Measurements from ENCODE around the gene ALKBH3. TPM values are rescaled to one million over a fixed set of nuclear protein-coding genes. Genes with fewer than 3 reads are reported as not detected.

Gene ALKBH3
- polyA plus RNA-seq, 1 donor (not counting 4 experiments of a cell fraction or from before 2014, with no cell fraction given) = 42.4 TPM

DNA sequence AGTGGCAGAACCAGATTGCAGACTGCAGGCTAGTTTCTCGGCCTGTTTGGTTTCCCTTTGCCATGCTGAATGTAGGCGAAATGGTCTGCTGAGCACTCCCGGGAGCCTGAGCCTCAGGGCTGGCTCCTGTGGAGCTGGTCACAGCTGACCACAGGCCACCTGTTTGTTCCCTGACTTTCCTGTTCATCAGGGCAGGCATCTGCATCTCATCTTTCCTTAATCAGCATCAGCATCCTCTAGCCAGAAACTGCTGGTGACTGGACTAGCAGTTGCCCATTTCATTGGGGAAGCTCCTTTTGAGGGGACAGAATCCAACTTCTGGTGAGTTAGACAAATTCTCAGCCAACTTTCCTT lies 41.6 kb downstream of the ALKBH3 start:
- no peak for FAIRE-seq
- H3K79me2 ChIP-seq (ENCODE audit: control insufficient read depth, insufficient read depth, low read length) = no peaks in the 10 kb centered on the region
- H3K4me1 ChIP-seq (ENCODE audit: control insufficient read depth, extremely low read depth, insufficient read depth, low read length) = peaks cover 17% of the 10 kb centered on the region
- DNase-seq (ENCODE audit: low read depth, low spot score) = no peak
- H3K9ac ChIP-seq (ENCODE audit: control insufficient read depth, extremely low read depth, insufficient read depth, low read length) = no peak overlapping the region
- no peaks in the 10 kb centered on the region for H4K20me1 ChIP-seq (ENCODE audit: control insufficient read depth, extremely low read depth, insufficient read depth, low read length)
- H3K9me1 ChIP-seq (ENCODE audit: control insufficient read depth, extremely low read depth, insufficient read depth, low read length) = no peaks in the 10 kb centered on the region
- H3K36me3 ChIP-seq (ENCODE audit: control insufficient read depth in 2 of 2, extremely low read depth in 1 of 2, insufficient read depth in 2 of 2, low read length in 2 of 2) = peaks cover 7 to 12% of the 10 kb centered on the region in 2 experiments
- no peak overlapping the region for H3K4me3 ChIP-seq (ENCODE audit: control insufficient read depth in 2 of 3, extremely low read depth in 1 of 3, insufficient read depth in 2 of 3, low read depth in 1 of 3, low read length in 3 of 3)
- H3K27ac ChIP-seq (ENCODE audit: control insufficient read depth, insufficient read depth, low read length) = no peak overlapping the region
- H2AFZ ChIP-seq (ENCODE audit: control insufficient read depth, low read length) = no peak overlapping the region
- H3K9me3 ChIP-seq (ENCODE audit: control insufficient read depth, low read depth, low read length) = no peaks in the 10 kb centered on the region
- no peak overlapping the region for H3K4me2 ChIP-seq (ENCODE audit: control insufficient read depth, extremely low read depth, insufficient read depth, low read depth, low read length)
- TF ChIP-seq EZH2 (IDR thresholded peaks at IDR 0.05; ENCODE audit: low read length) = no peak
- TF ChIP-seq, protein P1, sequence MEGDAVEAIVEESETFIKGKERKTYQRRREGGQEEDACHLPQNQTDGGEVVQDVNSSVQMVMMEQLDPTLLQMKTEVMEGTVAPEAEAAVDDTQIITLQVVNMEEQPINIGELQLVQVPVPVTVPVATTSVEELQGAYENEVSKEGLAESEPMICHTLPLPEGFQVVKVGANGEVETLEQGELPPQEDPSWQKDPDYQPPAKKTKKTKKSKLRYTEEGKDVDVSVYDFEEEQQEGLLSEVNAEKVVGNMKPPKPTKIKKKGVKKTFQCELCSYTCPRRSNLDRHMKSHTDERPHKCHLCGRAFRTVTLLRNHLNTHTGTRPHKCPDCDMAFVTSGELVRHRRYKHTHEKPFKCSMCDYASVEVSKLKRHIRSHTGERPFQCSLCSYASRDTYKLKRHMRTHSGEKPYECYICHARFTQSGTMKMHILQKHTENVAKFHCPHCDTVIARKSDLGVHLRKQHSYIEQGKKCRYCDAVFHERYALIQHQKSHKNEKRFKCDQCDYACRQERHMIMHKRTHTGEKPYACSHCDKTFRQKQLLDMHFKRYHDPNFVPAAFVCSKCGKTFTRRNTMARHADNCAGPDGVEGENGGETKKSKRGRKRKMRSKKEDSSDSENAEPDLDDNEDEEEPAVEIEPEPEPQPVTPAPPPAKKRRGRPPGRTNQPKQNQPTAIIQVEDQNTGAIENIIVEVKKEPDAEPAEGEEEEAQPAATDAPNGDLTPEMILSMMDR (optimal IDR thresholded peaks at IDR 0.05 in 1 of 3, IDR thresholded peaks at IDR 0.05 in 1 of 3, conservative IDR thresholded peaks at IDR 0.05 in 1 of 3; ENCODE audit: extremely low read depth in 1 of 3, insufficient read depth in 2 of 3, low read length in 3 of 3) = no peak
- no peaks in the 10 kb centered on the region for H3K27me3 ChIP-seq (ENCODE audit: control insufficient read depth, extremely low read depth, insufficient read depth, low read length)
- dilution Hi-C loops (cut with MboI; ENCODE audit: extremely low pct_ligation_motif_present, low sequenced_read_pairs) = no loop called here

DNA sequence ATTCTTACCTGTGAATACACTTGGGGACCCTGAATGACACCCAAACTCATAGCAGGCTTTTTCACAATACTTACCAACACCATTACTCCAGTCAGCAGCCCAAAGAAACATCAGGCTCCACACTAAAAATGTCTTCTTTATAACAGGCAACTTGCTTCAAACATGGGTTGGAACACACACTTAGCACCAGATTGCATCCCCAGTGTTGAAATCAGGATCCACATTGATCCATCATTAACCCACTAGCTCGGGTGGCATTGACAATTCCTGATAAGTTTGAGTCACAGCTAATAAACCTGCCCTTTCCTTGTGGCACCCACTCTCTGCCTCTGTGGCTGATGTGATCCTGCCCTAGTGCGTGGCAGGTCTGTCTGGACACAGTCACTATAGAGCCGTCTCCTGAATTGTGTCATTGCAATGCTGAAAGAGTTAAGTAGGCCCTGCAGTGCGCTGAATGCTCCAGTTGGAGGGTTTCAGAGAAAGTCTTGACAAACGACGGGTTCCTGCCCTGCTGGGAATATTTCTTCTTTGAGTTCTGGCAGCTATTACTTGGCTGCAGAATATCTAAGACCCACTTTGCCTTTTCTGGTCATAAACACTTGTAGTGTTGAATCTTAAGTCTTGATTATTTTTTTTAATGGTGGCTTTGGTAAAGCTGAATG lies 42.2 kb downstream of the ALKBH3 start:
- Histone ChIP-seq H3K4me1 (ENCODE audit: control insufficient read depth, extremely low read depth, insufficient read depth, low read length) (peaks cover 17% of the 10 kb centered on the region), H3K4me2 (ENCODE audit: control insufficient read depth, extremely low read depth, insufficient read depth, low read depth, low read length) (no peak overlapping the region), H3K9me3 (ENCODE audit: control insufficient read depth, low read depth, low read length) (no peaks in the 10 kb centered on the region), H3K9ac (ENCODE audit: control insufficient read depth, extremely low read depth, insufficient read depth, low read length) (no peak overlapping the region), H3K4me3 (ENCODE audit: control insufficient read depth in 2 of 3, extremely low read depth in 1 of 3, insufficient read depth in 2 of 3, low read depth in 1 of 3, low read length in 3 of 3) (no peak overlapping the region), H3K79me2 (ENCODE audit: control insufficient read depth, insufficient read depth, low read length) (no peaks in the 10 kb centered on the region), H3K27me3 (ENCODE audit: control insufficient read depth, extremely low read depth, insufficient read depth, low read length) (no peaks in the 10 kb centered on the region), H3K9me1 (ENCODE audit: control insufficient read depth, extremely low read depth, insufficient read depth, low read length) (no peaks in the 10 kb centered on the region), H2AFZ (ENCODE audit: control insufficient read depth, low read length) (no peak overlapping the region), H4K20me1 (ENCODE audit: control insufficient read depth, extremely low read depth, insufficient read depth, low read length) (no peaks in the 10 kb centered on the region), H3K27ac (ENCODE audit: control insufficient read depth, insufficient read depth, low read length) (no peak overlapping the region), H3K36me3 (ENCODE audit: control insufficient read depth in 2 of 2, extremely low read depth in 1 of 2, insufficient read depth in 2 of 2, low read length in 2 of 2) (peaks cover 7 to 11% of the 10 kb centered on the region in 2 experiments)
- TF ChIP-seq, protein P1 (optimal IDR thresholded peaks at IDR 0.05 in 1 of 3, IDR thresholded peaks at IDR 0.05 in 1 of 3, conservative IDR thresholded peaks at IDR 0.05 in 1 of 3; ENCODE audit: extremely low read depth in 1 of 3, insufficient read depth in 2 of 3, low read length in 3 of 3) = no peak
- dilution Hi-C loops (cut with MboI; ENCODE audit: extremely low pct_ligation_motif_present, low sequenced_read_pairs) = no loop called here
- FAIRE-seq (no peak), DNase-seq (ENCODE audit: low read depth, low spot score) (no peak)
